Peyer's patch (tissue), 4 donors: Measurements from ENCODE around the gene DNASE1L2.

ENCODE experiments used
- POLR2A ChIP-seq, 2 donors: fragments of 450-650 bp; IDR thresholded peaks; one replicate each; pipeline ENCODE4 v1.5.1; 2017; ENCODE audit warnings: antibody characterized with exemption in 2 of 2, mild to moderate bottlenecking in 2 of 2, moderate library complexity in 2 of 2
- TF ChIP-seq, protein P1 (sequence below), 6 experiments: fragments of 450-650 bp in 4 of 6; fragments of 200-600 bp in 2 of 6; sonication (generic) in 1 of 6; IDR thresholded peaks; one replicate each; pipeline ENCODE4 v1.5.1; 2017 to 2019; ENCODE audit warnings: antibody characterized with exemption in 6 of 6, mild to moderate bottlenecking in 3 of 6, moderate library complexity in 1 of 6

DNA sequence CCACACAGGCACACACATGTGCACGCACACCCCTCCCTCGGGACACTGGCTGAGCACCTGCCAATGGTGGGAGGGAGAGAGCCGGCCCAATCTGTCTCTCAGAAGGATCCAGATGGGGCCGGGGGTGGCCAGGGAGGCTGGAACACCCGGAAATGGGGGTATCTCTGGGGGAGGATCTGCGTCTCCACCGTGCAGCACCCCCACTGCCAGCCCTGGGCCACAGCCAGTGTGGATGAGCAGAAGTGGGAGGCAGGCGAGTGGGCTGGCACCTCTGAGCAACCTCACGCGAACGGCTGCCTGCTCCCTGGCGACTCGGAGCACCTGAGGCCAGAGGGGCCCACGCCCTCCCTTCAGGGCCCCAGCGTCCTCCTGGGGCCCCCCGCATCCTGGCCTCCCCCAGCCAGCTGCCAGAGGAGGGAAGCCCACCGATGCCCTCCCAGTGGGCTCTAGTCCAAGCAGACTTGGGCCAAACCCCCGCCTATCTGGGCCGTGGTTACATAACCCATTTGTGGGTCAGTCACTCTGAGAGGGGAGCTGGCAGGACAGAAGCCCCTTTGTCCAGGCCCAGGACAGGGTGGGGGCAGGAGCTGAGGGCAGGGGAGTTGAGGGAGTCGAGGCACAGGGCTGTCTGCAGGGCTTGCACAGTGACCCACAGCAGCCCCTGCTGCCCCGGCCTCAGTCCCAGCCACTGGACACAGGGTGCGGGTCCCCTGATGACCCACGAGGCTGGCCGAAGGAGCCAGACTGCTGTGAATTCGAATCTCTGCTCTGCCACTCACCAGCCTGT lies 45.4 kb upstream of the DNASE1L2 start:
- TF ChIP-seq, protein P1, sequence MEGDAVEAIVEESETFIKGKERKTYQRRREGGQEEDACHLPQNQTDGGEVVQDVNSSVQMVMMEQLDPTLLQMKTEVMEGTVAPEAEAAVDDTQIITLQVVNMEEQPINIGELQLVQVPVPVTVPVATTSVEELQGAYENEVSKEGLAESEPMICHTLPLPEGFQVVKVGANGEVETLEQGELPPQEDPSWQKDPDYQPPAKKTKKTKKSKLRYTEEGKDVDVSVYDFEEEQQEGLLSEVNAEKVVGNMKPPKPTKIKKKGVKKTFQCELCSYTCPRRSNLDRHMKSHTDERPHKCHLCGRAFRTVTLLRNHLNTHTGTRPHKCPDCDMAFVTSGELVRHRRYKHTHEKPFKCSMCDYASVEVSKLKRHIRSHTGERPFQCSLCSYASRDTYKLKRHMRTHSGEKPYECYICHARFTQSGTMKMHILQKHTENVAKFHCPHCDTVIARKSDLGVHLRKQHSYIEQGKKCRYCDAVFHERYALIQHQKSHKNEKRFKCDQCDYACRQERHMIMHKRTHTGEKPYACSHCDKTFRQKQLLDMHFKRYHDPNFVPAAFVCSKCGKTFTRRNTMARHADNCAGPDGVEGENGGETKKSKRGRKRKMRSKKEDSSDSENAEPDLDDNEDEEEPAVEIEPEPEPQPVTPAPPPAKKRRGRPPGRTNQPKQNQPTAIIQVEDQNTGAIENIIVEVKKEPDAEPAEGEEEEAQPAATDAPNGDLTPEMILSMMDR (IDR thresholded peaks at IDR 0.05): no peak
- TF ChIP-seq POLR2A (IDR thresholded peaks at IDR 0.05): no peak
